Measurements from ENCODE around the gene DIDO1. TPM values are rescaled to one million over a fixed set of nuclear protein-coding genes. Genes with fewer than 3 reads are reported as not detected.
"Not testable (repeated sequence)": the region's sequence is repeated elsewhere in the genome, so short reads cannot be mapped to it uniquely, and the experiment has no call there.

Gene DIDO1
- total RNA-seq, 1 donor from 2014 or later: 60.5 TPM

DNA sequence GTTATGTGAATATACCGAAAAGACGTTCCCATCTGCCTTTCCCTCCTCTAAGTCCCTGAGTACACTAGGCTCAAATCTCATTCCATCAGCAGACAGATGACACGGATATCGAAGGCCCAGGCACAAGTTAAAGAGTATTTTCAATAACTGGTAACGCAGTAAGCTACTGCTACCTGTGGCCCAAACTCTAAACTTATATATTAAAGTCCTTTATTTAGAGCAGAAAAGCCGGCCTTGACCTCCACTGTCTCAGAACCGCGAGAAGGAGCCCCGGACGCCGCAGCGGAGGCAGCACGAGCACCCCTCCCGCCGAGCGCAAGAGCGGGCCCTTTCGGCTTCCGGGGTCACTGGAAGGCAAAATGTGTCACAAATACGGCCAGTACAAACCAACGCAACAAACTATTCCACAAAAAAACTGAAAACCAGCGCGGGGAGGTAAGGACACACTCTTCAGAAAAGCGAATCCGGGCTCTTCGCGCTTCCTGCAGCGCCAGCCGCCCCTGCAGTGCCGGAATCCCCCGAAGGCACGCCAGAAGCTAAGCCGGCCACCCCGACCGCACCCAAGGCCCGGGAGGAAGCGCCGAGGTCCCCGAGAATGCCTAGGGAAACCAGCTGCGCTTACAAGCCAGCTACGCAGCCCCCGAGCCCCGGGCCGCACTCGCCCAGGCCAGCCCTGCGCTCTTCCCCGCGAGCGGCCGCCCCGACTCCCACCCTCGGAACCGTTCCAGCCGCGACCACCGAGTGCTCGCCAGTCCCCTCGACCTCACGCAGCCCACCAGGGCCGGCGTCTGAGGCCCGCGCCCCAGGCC, 681 bp downstream of the DIDO1 start:
- H3K27me3 Mint-ChIP-seq (ENCODE audit: insufficient read depth): no peaks in the 10 kb centered on the region
- H3K36me3 Mint-ChIP-seq (ENCODE audit: low read depth): peaks cover 10% of the 10 kb centered on the region
- peaks cover 73% of the 10 kb centered on the region for H3K4me1 Mint-ChIP-seq (ENCODE audit: low read depth)
- DNase-seq (ENCODE audit: low spot score): peak; percentile 39
- H3K27ac Mint-ChIP-seq: peak overlapping the region; percentile 89
- H3K9me3 Mint-ChIP-seq: no peaks in the 10 kb centered on the region
- peak overlapping the region; percentile 91 for H3K4me3 Mint-ChIP-seq
- intact Hi-C loops (cut with micrococcal nuclease): loop anchor here (2.0 to 10.0 kb wide), 5 partner anchors 13 to 861 kb away; partner anchors contain the start of genes GID8, MRGBP, RPS21 and TAF4

DNA sequence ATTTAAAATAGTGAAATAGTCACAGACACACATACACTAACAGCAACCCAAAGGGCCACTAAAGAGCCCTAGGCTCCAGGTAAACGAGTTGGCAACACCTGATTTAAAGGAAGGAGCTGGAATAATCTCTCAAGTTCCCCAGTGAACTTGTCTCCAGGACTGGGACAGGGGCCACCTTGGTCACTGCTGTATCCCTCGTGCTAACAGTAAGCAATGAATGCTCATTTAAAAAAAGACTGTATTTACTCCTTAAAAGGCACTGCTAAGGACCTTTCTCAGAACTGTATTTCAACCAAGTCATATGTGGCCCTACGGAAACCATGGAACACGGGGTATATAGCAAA, 1.3 kb downstream of the DIDO1 start:
- peak overlapping the region; percentile 91 for H3K4me3 Mint-ChIP-seq
- no peaks in the 10 kb centered on the region for H3K9me3 Mint-ChIP-seq
- DNase-seq (ENCODE audit: low spot score): no peak
- intact Hi-C loops (cut with micrococcal nuclease): loop anchor here (2.0 to 10.0 kb wide), 5 partner anchors 14 to 860 kb away; partner anchors contain the start of genes GID8, MRGBP, RPS21 and TAF4
- H3K4me1 Mint-ChIP-seq (ENCODE audit: low read depth): peaks cover 73% of the 10 kb centered on the region
- peak overlapping the region; percentile 89 for H3K27ac Mint-ChIP-seq
- no peaks in the 10 kb centered on the region for H3K27me3 Mint-ChIP-seq (ENCODE audit: insufficient read depth)
- peaks cover 10% of the 10 kb centered on the region for H3K36me3 Mint-ChIP-seq (ENCODE audit: low read depth)

DNA sequence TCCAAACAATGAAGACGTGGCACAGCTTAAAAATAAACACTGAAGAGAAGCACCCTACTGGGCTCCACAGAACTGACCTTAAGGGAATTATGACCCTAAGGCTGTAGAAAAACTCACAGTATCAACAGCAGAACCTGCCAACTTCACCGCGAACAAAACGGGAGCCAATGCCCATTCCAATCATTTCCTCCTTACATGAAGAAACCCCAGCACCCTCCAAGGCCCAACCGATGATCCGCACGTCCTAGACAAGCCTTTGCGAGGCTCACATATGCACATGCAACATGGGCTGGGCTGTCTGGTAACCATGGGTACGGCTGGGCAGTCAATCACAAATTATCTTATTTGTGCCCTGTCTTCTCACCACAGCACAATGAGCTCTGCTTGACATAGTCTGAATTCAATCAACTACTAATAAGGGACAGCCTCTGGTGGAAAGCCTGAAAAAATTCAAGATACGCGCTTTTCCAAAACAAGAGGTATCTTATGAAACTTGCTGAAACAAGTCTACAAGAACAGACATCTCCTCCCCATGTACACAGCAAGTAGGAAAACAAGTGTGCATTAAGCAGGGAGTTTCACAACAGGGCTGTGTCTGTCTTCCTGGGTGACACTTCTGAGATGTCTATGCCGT, 1.7 kb downstream of the DIDO1 start:
- Mint-ChIP-seq H3K27me3 (ENCODE audit: insufficient read depth) (no peaks in the 10 kb centered on the region), H3K4me3 (peak overlapping the region; percentile 91), H3K36me3 (ENCODE audit: low read depth) (peaks cover 10% of the 10 kb centered on the region), H3K27ac (peak overlapping the region; percentile 89), H3K4me1 (ENCODE audit: low read depth) (peaks cover 73% of the 10 kb centered on the region), H3K9me3 (no peaks in the 10 kb centered on the region)
- no peak for DNase-seq (ENCODE audit: low spot score)
- intact Hi-C loops (cut with micrococcal nuclease): loop anchor here (2.0 to 10.0 kb wide), 7 partner anchors 14 to 860 kb away; partner anchors contain the start of genes BHLHE23, GID8, MRGBP and RPS21

DNA sequence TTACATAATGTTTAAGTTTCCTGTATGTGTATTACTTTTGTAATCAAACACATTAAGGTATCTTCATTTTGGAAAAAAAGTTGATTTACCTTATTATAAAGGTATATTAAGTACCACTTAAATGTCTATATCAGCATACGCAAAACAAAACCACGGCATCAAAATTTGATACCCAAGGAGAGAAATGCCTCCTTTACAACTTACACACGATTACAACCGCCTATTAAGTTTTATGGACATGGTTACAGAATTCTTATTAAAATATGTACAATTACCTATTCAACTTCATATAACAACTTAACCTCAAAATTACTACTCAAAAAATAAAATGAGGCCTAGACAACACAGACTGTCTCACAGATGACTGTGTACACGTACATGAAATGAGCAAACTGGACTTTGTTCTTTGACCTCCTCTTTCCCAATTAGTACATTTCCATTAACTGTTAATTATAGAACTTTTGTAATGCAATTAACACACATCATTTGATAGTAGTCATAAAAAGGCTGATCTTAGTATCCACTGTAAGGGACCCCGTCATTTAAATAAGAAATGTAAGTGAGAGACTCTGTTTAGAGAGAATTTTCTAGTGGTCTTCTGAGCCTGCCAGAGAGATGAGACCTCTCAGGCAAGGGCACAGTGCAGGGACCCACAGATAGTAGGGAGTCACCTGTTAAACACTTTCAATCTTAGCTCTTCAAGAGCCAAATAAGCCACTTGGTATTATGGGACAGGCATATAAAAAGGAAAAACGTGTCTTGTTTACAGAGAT, 2.5 kb downstream of the DIDO1 start:
- Mint-ChIP-seq H3K9me3 (no peaks in the 10 kb centered on the region), H3K27ac (peak overlapping the region; percentile 89), H3K4me3 (peak overlapping the region; percentile 91), H3K27me3 (ENCODE audit: insufficient read depth) (no peaks in the 10 kb centered on the region), H3K4me1 (ENCODE audit: low read depth) (peaks cover 76% of the 10 kb centered on the region), H3K36me3 (ENCODE audit: low read depth) (peaks cover 10% of the 10 kb centered on the region)
- no peak for DNase-seq (ENCODE audit: low spot score)
- intact Hi-C loops (cut with micrococcal nuclease): loop anchor here (2.0 to 10.0 kb wide), 4 partner anchors 15 to 859 kb away; partner anchors contain the start of genes BHLHE23, GID8 and TAF4

DNA sequence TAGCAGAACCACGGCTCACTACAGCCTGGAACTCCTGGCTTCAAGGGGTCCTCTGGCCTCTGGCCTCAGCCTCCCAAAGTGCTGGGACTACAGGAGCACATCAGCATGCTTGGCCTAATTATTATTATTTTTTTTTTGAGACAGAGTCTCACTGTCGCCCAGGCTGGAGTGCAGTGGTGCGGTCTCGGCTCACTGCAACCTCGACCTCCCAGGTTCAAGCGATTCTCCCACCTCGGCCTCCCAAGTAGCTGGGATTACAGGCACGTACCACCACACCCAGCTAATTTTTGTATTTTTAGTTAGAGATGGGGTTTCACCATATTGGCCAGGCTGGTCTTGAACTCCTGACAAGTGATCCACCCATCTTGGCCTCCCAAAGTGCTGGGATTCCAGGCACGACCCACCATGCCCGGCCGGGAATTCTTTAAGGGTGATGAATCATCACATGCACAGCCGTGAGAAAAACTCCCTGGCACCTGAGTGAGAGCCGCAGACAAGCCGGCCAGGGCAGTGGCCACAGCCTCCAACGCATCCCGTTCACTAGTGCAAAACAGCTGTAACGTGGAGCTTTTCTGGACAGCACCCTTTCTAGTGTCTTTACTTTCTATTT, 3.1 kb downstream of the DIDO1 start:
- intact Hi-C loops (cut with micrococcal nuclease): loop anchor here (5.0 to 10.0 kb wide), 3 partner anchors 84 to 858 kb away; partner anchors contain the start of genes BHLHE23 and TAF4
- Mint-ChIP-seq H3K4me1 (ENCODE audit: low read depth) (peaks cover 76% of the 10 kb centered on the region), H3K27ac (peak overlapping the region; percentile 89), H3K4me3 (peak overlapping the region; percentile 77)
- H3K9me3 Mint-ChIP-seq; DNase-seq (ENCODE audit: low spot score); H3K27me3 Mint-ChIP-seq (ENCODE audit: insufficient read depth); H3K36me3 Mint-ChIP-seq (ENCODE audit: low read depth): not testable (repeated sequence)

DNA sequence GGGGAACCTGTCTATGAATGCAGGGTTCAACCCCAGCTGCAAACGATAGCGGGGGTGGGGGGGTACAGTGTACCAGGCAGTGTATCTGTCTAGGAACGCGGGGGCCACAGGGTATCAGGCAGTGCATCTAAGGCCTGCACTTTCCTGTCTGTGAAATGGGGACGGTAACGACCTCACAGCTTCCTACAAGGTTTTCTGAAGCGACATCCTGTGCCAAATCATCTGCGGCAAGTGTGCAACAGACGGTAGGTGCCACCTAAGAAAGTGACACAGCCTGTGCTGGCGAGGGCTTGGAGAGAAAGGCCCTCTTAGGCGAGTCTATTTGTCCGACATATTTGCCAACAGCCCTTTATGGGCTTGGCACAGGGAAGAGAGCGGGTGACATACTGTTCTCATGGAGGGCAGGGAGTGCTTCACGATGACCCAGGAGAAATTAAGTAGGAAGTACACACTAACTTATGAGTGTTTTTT, 3.8 kb downstream of the DIDO1 start:
- no peak for DNase-seq (ENCODE audit: low spot score)
- peak overlapping the region; percentile 89 for H3K27ac Mint-ChIP-seq
- no peaks in the 10 kb centered on the region for H3K27me3 Mint-ChIP-seq (ENCODE audit: insufficient read depth)
- peak overlapping the region; percentile 77 for H3K4me3 Mint-ChIP-seq
- no peaks in the 10 kb centered on the region for H3K9me3 Mint-ChIP-seq
- intact Hi-C loops (cut with micrococcal nuclease): loop anchor here (5.0 to 10.0 kb wide), 3 partner anchors 85 to 858 kb away; partner anchors contain the start of genes BHLHE23 and TAF4
- H3K4me1 Mint-ChIP-seq (ENCODE audit: low read depth): peaks cover 76% of the 10 kb centered on the region
- H3K36me3 Mint-ChIP-seq (ENCODE audit: low read depth): peaks cover 8% of the 10 kb centered on the region

DNA sequence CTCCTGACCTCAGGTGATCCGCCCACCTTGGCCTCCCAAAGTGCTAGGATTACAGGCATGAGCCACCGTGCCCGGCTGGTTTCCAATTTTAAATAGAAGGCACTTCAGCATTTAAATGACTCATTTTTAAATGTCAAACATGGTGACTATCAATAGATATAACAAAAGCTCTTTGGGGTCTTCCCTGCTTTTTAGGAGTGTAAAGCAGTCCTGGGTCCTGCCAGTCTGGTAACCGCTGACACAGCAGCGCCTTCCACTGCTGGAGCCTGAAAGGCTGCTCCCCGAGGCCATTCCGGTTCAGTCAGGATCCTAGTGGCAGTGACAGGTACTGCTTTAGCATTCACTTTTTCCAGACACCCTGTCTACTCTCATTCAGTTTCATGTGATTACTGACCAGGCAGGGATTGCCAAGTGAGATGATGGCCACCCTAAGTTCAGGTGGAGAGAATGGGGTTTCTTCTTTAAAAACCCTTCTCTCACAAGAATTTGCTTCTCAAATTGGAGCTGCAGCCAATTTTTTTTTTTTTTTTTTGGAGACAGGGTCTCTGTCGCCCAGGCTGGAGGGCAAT, 5.1 kb downstream of the DIDO1 start:
- Mint-ChIP-seq H3K9me3 (no peaks in the 10 kb centered on the region), H3K36me3 (ENCODE audit: low read depth) (peaks cover 8% of the 10 kb centered on the region), H3K4me1 (ENCODE audit: low read depth) (peaks cover 78% of the 10 kb centered on the region), H3K4me3 (peak overlapping the region; percentile 69), H3K27me3 (ENCODE audit: insufficient read depth) (no peaks in the 10 kb centered on the region), H3K27ac (peak overlapping the region; percentile 86)
- intact Hi-C loops (cut with micrococcal nuclease): loop anchor here (1.0 to 10.0 kb wide), 4 partner anchors 21 to 856 kb away; partner anchors contain the start of genes BHLHE23 and TAF4
- DNase-seq (ENCODE audit: low spot score): peak; percentile 54

DNA sequence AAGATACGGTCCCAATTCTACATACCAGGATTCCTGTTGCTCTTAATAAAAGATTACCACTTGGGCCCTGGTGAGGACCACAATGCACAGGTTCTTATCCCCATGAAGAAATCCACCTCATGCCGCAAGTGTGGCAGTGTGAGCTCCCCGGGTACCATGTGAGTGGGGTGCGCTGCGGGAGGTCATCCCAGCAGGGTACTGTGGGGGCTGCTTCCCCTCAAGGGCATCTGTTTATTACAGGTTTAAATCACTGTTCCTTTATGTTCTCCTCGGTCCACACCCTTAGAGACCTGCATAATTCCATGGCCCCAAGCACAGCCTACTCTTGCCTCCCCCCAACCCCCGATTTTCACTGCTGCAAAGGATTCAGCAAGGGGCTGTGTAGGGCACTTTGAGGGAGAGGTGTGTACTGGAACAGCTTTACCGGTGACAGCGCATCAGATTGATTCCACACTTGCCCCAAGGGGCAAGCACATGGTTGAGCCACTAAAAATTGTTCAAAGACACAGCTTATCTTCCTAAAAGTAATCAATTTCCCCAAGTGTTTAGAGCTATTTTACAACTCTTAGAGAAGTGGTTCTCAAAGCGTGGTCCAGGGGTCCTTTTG, 6.2 kb downstream of the DIDO1 start:
- Mint-ChIP-seq H3K27ac (peak overlapping the region; percentile 91), H3K27me3 (ENCODE audit: insufficient read depth) (no peaks in the 10 kb centered on the region), H3K36me3 (ENCODE audit: low read depth) (peaks cover 9% of the 10 kb centered on the region), H3K4me1 (ENCODE audit: low read depth) (peaks cover 81% of the 10 kb centered on the region), H3K9me3 (no peaks in the 10 kb centered on the region), H3K4me3 (peak overlapping the region; percentile 54)
- intact Hi-C loops (cut with micrococcal nuclease): loop anchor here (5.0 to 10.0 kb wide), 3 partner anchors 87 to 855 kb away; partner anchors contain the start of genes BHLHE23 and TAF4
- no peak for DNase-seq (ENCODE audit: low spot score)

DNA sequence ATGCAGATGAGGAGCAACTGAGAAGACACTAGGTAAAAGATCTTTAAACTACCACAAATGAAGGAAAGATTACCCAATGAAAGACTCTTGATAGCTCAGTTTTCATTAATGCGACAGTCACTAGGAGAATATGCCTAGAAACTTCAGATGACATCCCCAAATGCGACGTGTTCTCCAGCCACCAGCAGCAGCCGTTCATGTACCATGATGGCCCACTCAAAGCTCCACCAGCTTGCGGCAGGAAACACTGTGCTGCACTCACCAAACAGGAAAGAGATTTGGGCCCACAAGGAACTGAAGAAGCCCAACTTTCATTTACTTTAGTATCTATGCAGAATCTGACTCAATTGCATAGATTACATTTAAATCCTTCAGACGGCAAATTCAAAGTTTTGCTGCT, 7.5 kb downstream of the DIDO1 start:
- peak overlapping the region; percentile 81 for H3K4me3 Mint-ChIP-seq
- H3K9me3 Mint-ChIP-seq: no peaks in the 10 kb centered on the region
- H3K27ac Mint-ChIP-seq: peak overlapping the region; percentile 91
- intact Hi-C loops (cut with micrococcal nuclease): loop anchor here (1.0 kb wide), 1 partner anchor 10 kb away; no protein-coding TSS in a partner anchor
- DNase-seq (ENCODE audit: low spot score): no peak
- H3K27me3 Mint-ChIP-seq (ENCODE audit: insufficient read depth): no peaks in the 10 kb centered on the region
- peaks cover 76% of the 10 kb centered on the region for H3K4me1 Mint-ChIP-seq (ENCODE audit: low read depth)
- H3K36me3 Mint-ChIP-seq (ENCODE audit: low read depth): peaks cover 8% of the 10 kb centered on the region

DNA sequence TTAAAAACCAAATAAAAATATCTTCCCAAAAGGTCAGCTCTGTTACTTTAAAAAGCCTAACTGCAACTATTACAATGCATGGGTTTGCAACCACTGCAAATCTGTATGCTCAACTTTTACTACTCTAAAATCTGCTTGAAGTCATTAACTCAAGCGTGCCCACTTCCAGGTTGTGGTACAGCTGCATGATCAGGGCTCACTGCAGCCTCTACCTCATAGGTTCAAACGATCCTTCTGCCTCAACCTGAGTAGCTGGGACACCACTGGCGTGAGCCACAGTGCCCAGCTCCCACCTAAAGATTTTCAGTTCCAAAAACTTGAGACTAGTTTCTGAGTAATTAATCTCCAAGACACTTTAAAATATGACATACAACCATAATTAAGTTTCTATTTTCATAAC, 8.2 kb downstream of the DIDO1 start:
- Mint-ChIP-seq H3K27ac (peak overlapping the region; percentile 91), H3K36me3 (ENCODE audit: low read depth) (peaks cover 10% of the 10 kb centered on the region), H3K27me3 (ENCODE audit: insufficient read depth) (no peaks in the 10 kb centered on the region), H3K4me1 (ENCODE audit: low read depth) (peaks cover 74% of the 10 kb centered on the region), H3K9me3 (no peaks in the 10 kb centered on the region), H3K4me3 (peak overlapping the region; percentile 81)
- no peak for DNase-seq (ENCODE audit: low spot score)
- intact Hi-C loops (cut with micrococcal nuclease): loop anchor here (1.0 kb wide), 1 partner anchor 11 kb away; no protein-coding TSS in a partner anchor

DNA sequence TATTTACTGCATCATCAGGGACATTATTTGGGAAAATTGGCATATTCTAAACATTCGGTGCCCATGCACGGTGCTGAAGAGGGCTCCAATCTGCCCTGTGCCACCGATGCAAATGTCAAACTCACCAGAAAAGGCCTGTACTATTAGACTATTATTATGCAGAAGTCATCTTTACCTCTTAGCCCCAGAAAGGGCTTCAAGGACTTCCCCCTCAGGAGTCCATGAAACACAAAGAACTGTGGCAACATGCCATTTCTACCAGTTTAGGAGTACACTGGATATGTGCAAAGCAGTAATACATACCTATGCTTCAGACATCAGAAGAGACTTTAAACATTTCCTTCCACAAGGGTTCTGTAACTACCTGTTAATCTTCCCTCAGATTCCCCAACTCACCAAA, 8.6 kb downstream of the DIDO1 start:
- H3K4me1 Mint-ChIP-seq (ENCODE audit: low read depth): peaks cover 72% of the 10 kb centered on the region
- no peak for DNase-seq (ENCODE audit: low spot score)
- peaks cover 12% of the 10 kb centered on the region for H3K36me3 Mint-ChIP-seq (ENCODE audit: low read depth)
- peak overlapping the region; percentile 81 for H3K4me3 Mint-ChIP-seq
- no peaks in the 10 kb centered on the region for H3K27me3 Mint-ChIP-seq (ENCODE audit: insufficient read depth)
- intact Hi-C loops (cut with micrococcal nuclease): loop anchor here (1.0 kb wide), 1 partner anchor 12 kb away; no protein-coding TSS in a partner anchor
- no peaks in the 10 kb centered on the region for H3K9me3 Mint-ChIP-seq
- H3K27ac Mint-ChIP-seq: peak overlapping the region; percentile 91
